HUES64 (cell line): Measurements from ENCODE around the gene SLC6A1.

Source experiments
- H3K27ac ChIP-seq: 2 replicates; pipeline ENCODE4 v1.7.0; 2013; ENCODE audit warnings: low read depth, low read length, inconsistent platforms
- H3K27me3 ChIP-seq: 2 replicates; pipeline ENCODE4 v1.6.1; 2013; ENCODE audit warnings: mild to moderate bottlenecking, low read length; ENCODE audit not compliant: insufficient read depth
- H3K36me3 ChIP-seq: 2 replicates; pipeline ENCODE4 v1.6.1; 2013; ENCODE audit warnings: mild to moderate bottlenecking, low read length; ENCODE audit not compliant: insufficient read depth
- H3K4me1 ChIP-seq: 2 replicates; pipeline ENCODE4 v1.6.1; 2013; ENCODE audit warnings: mild to moderate bottlenecking, low read length, moderate library complexity; ENCODE audit not compliant: insufficient read depth
- H3K4me3 ChIP-seq: 2 replicates; pipeline ENCODE4 v1.5.1; 2013; ENCODE audit warnings: mild to moderate bottlenecking, low read length, moderate library complexity
- H3K9ac ChIP-seq: 2 replicates; pipeline ENCODE4 v1.6.1; 2013; ENCODE audit warnings: mild to moderate bottlenecking, low read depth, low read length
- H3K9me3 ChIP-seq: 2 replicates; pipeline ENCODE4 v1.6.1; 2013; ENCODE audit warnings: low read depth, low read length; ENCODE audit not compliant: insufficient read depth
- WGBS: fragments of 150-250, 120-280 bp; methylation state at CpG from one replicate; pipeline ENCODE4 v1.1.7; 2013; ENCODE audit warnings: missing lambda C conversion rate; 5-methylcytosine and 5-hydroxymethylcytosine counted together

SLC6A1 gene

DNA sequence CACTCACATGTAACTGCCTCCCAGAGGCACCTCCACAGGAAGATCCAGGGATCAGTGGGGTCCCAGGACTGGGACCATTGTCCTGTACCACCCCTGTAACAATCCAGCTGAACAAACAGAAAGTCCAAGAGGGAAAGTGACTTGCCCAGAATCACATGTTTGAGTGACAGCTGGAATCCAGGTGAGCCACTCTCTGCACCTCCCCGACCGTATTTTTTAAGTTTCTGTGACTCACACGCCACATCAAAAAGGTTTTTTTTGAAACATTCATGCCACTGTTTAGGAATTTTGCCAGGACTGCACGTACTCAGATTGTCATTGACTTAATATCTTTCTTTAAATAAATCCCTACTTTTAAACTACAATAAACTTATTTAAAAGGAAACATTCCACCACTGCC is 9.8 kb upstream of the SLC6A1 start:
- WGBS: 66% methylated on average over 4 of the region's 4 CpGs
- H3K9me3 ChIP-seq: no peaks in the 10 kb centered on the region
- H3K9ac ChIP-seq: no peak overlapping the region
- no peaks in the 10 kb centered on the region for H3K36me3 ChIP-seq
- peaks cover 11% of the 10 kb centered on the region for H3K4me1 ChIP-seq
- H3K27me3 ChIP-seq: peaks cover 6% of the 10 kb centered on the region; the same call in 1 of the 2 replicates
- H3K27ac ChIP-seq: no peak overlapping the region
- H3K4me3 ChIP-seq: no peak overlapping the region

- no peak overlapping the region for H3K9ac ChIP-seq
- WGBS: 31% methylated on average over 7 of the region's 7 CpGs
- no peaks in the 10 kb centered on the region for H3K9me3 ChIP-seq
Observed at GRCh38 chr3:10983219-10983916, 9.2 kb upstream of the SLC6A1 start.

DNA sequence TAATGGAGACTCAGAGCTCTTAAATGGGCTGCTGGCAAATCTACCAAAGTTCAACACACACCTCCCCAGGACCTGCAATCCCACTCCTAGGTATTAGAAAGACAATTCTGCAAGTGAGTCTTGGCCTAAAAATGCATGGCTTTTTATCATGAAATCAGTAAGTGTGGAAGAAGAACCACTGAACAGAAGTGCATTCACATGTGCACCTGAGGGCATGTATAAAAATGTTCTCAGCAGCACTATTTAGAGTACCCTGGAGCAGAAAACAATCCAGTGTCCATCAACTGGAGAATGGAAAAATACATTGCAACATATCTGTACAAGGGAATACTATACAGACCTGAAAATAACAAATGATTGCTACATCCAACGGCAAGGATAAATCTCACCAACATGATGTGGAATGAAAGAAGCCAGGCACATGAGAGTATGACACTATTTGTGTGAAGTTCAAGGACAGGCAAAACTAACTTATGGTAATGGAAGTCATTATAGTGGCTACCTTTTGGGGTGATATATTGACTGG is 8.1 kb upstream of the SLC6A1 start:
- Histone ChIP-seq H3K27ac (no peak overlapping the region), H3K36me3 (no peaks in the 10 kb centered on the region), H3K9me3 (no peaks in the 10 kb centered on the region), H3K27me3 (peaks cover 6% of the 10 kb centered on the region; the same call in 1 of the 2 replicates), H3K4me3 (no peak overlapping the region), H3K9ac (no peak overlapping the region), H3K4me1 (peaks cover 5% of the 10 kb centered on the region; the same call in 1 of the 2 replicates)
- WGBS: 95% methylated on average over 1 of the region's 1 CpG

More at GRCh38 chr3:10983219-10983916, 9.2 kb upstream of the SLC6A1 start:
- peaks cover 6% of the 10 kb centered on the region; the same call in 1 of the 2 replicates for H3K27me3 ChIP-seq
- peaks cover 5% of the 10 kb centered on the region; the same call in 1 of the 2 replicates for H3K4me1 ChIP-seq
- no peaks in the 10 kb centered on the region for H3K36me3 ChIP-seq
- no peak overlapping the region for H3K27ac ChIP-seq
- H3K4me3 ChIP-seq: no peak overlapping the region

DNA sequence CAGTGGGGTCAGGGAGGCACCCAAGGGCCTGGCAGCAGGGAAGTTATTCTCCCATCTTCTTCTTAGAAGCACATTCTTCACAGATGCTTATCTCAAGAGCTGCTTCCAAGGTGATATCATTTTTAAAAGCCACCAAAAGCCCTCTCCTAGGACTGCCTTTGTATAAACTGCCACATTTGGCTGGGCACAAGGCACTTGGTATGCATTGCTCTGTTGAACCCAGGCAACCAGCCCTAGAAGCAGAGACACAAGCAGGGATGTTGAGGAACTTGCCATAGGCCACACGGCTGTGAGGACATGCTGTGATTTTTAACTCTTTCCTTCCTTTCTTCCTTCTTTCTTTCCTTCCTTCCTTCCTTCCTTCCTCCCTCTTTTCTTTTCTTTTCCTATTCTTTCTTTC is 7.4 kb upstream of the SLC6A1 start:
- no peak overlapping the region for H3K27ac ChIP-seq
- no peaks in the 10 kb centered on the region for H3K9me3 ChIP-seq
- H3K4me3 ChIP-seq: no peak overlapping the region
- H3K9ac ChIP-seq: no peak overlapping the region
- peaks cover 5% of the 10 kb centered on the region; the same call in 1 of the 2 replicates for H3K4me1 ChIP-seq
- WGBS: 69% methylated on average over 1 of the region's 1 CpG
- peaks cover 6% of the 10 kb centered on the region; the same call in 1 of the 2 replicates for H3K27me3 ChIP-seq
- H3K36me3 ChIP-seq: no peaks in the 10 kb centered on the region

DNA sequence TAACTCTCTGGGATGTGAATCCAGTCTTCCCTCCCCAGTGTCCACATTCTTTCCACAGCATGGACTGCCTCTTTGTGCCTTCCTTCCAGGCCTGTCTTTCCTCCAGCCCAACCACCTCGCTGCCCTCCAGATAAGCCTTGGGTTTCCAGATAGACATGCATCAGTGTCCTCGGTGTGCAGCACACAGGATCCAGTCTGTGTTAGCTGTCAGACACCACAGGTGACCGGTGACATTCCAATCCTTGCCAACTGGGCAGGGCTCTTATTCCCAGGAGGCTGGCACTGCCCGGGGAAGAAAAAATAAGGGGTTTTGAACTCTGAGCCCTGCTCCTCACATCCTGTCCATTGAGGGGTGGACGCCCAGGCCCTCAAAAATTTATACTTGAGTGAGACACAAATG is 6.0 kb upstream of the SLC6A1 start:
- 94% methylated on average over 5 of the region's 5 CpGs for WGBS
- H3K9ac ChIP-seq: no peak overlapping the region
- no peak overlapping the region for H3K27ac ChIP-seq
- H3K27me3 ChIP-seq: peaks cover 11% of the 10 kb centered on the region; the same call in 1 of the 2 replicates
- H3K4me1 ChIP-seq: peaks cover 5% of the 10 kb centered on the region; the same call in 1 of the 2 replicates
- no peaks in the 10 kb centered on the region for H3K9me3 ChIP-seq
- H3K36me3 ChIP-seq: no peaks in the 10 kb centered on the region
- no peak overlapping the region for H3K4me3 ChIP-seq

DNA sequence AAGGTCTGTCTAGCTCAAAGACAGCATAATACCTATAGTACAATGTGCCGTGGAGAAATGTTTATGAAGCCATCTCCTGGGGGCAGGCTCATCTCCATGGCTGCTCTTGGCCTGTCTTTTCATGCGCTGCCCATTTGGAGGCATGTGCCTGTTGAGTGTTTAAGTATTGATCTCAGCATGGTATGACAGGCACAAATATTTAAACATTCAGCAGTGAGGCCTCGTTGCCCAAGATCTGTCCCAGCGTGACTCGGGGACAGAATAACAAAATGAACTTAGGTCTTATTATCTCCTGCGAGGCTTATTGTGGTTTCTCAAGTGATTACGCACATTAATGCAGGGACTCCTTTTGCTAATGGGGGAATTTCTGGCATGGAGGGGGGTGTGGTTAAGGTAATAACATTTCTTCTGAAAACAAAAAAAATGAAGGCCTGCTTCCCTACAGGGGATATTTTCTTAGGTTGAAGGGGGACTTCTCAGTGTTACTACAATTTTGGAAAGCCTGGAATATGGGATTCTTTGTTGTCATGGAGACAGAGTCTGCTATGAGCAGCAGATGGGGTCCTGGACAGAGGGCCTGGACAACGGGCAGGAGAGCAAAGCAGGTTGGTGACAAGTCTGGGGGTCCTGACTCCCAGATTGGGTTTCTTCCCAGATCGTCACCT is 4.4 kb upstream of the SLC6A1 start:
- peaks cover 5% of the 10 kb centered on the region; the same call in 1 of the 2 replicates for H3K4me1 ChIP-seq
- WGBS: 77% methylated on average over 9 of the region's 9 CpGs
- no peak overlapping the region for H3K4me3 ChIP-seq

DNA sequence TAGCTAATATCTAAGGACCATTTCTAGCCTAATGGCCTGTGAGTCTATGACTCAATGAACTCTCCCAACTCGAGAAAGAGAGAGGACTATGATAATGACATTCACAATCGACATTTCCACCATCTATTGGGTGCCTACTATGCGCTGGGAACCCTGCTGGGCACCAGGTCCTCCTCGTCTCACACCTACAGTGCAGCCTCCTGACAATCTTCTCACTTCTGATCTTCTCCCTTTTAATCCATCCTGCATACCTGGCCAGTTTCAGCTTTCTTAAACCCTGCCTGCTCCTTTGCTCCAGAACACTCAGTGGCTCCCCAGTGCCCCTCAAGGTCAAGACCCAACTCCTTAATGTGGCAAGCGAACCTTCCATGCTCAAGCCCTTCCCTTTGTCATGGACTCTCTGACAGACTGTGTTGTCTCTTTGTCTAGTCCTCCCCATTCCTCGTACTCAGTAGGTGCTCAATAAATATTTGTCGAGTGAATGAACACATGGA is 3.5 kb upstream of the SLC6A1 start:
- WGBS: 90% methylated on average over 7 of the region's 7 CpGs
- H3K27me3 ChIP-seq: peaks cover 28% of the 10 kb centered on the region

More for the DNA sequence above, 4.4 kb upstream of the SLC6A1 start:
- Histone ChIP-seq H3K9me3 (no peaks in the 10 kb centered on the region), H3K36me3 (no peaks in the 10 kb centered on the region), H3K27me3 (peaks cover 19% of the 10 kb centered on the region), H3K27ac (no peak overlapping the region), H3K9ac (no peak overlapping the region)

GRCh38 chr3:10992943-10993728 is 588 bp downstream of the SLC6A1 start:
- WGBS: 2% methylated on average over 69 of the region's 69 CpGs
- no peaks in the 10 kb centered on the region for H3K4me1 ChIP-seq
- peaks cover 63% of the 10 kb centered on the region for H3K27me3 ChIP-seq
- H3K4me3 ChIP-seq: peak overlapping the region; percentile 71
- no peaks in the 10 kb centered on the region for H3K9me3 ChIP-seq
- H3K36me3 ChIP-seq: no peaks in the 10 kb centered on the region
- no peak overlapping the region for H3K9ac ChIP-seq
- no peak overlapping the region for H3K27ac ChIP-seq

More for the DNA sequence above, 3.5 kb upstream of the SLC6A1 start:
- Histone ChIP-seq H3K9ac (no peak overlapping the region), H3K27ac (no peak overlapping the region), H3K9me3 (no peaks in the 10 kb centered on the region), H3K4me3 (no peak overlapping the region), H3K4me1 (no peaks in the 10 kb centered on the region), H3K36me3 (no peaks in the 10 kb centered on the region)

GRCh38 chr3:10993729-10994065 is 1.1 kb downstream of the SLC6A1 start:
- Histone ChIP-seq H3K27ac (no peak overlapping the region), H3K27me3 (peaks cover 63% of the 10 kb centered on the region), H3K9ac (no peak overlapping the region), H3K36me3 (no peaks in the 10 kb centered on the region), H3K4me3 (peak overlapping the region; percentile 71), H3K4me1 (no peaks in the 10 kb centered on the region), H3K9me3 (no peaks in the 10 kb centered on the region)
- WGBS: 25% methylated on average over 9 of the region's 9 CpGs

- WGBS: 72% methylated on average over 3 of the region's 3 CpGs
- H3K36me3 ChIP-seq: no peaks in the 10 kb centered on the region
- peaks cover 63% of the 10 kb centered on the region for H3K27me3 ChIP-seq
- no peak overlapping the region for H3K4me3 ChIP-seq
- no peak overlapping the region for H3K9ac ChIP-seq
- H3K9me3 ChIP-seq: no peaks in the 10 kb centered on the region
- H3K4me1 ChIP-seq: no peaks in the 10 kb centered on the region
- no peak overlapping the region for H3K27ac ChIP-seq
Observed at GRCh38 chr3:10994306-10994705, 1.8 kb downstream of the SLC6A1 start.
